Naive thymus-derived CD8-positive, alpha-beta T cell (primary cell): ENCODE results near the gene UBE2I. TPM values are rescaled to one million over a fixed set of nuclear protein-coding genes. Genes with fewer than 3 reads are reported as not detected.

Experiments used
- ATAC-seq, 2 donors: fragments of 150-1000 bp; cut with Tn5 transposase in 1 of 2; sonication (Bioruptor Pico), chemical (Tn5 transposase) in 1 of 2; 1 replicate in 1 of 2; 2 replicates in 1 of 2; pipeline ENCODE4 v1.10.0; 2021; ENCODE audit warnings: mild to moderate bottlenecking in 2 of 2, moderate library complexity in 2 of 2
- POLR2A ChIA-PET: fragments of 350-600 bp; sonication (Branson Sonifier 250); formaldehyde crosslinking; loops from one replicate; lab custom pipeline; 2021; ENCODE audit warnings: antibody characterized with exemption; lab: Charles Lee
- DNase-seq, 10 donors: peaks; one replicate each; pipeline versions ENCODE4 v3.0.0 to v3.0.0-alpha.2; 2020 to 2022
- H3K27ac Mint-ChIP-seq, 10 donors: one replicate each; pipeline ENCODE4 v1.8.0; 2020 to 2022; ENCODE audit warnings: mild to moderate bottlenecking in 10 of 10, mixed read lengths in 10 of 10, moderate library complexity in 4 of 10, inconsistent platforms in 1 of 10
- H3K27me3 Mint-ChIP-seq, 5 donors: one replicate each; pipeline ENCODE4 v1.8.0; 2021 to 2022; ENCODE audit warnings: mixed read lengths in 5 of 5
- H3K36me3 Mint-ChIP-seq, 3 donors: one replicate each; pipeline ENCODE4 v1.8.0; 2020 to 2022; ENCODE audit warnings: mixed read lengths in 3 of 3, mild to moderate bottlenecking in 2 of 3, inconsistent platforms in 1 of 3
- H3K4me1 Mint-ChIP-seq, 4 donors: one replicate each; pipeline ENCODE4 v1.8.0; 2021 to 2022; ENCODE audit warnings: mixed read lengths in 4 of 4
- H3K4me3 Mint-ChIP-seq, 10 donors: one replicate each; pipeline ENCODE4 v1.8.0; 2020 to 2022; ENCODE audit warnings: mild to moderate bottlenecking in 10 of 10, mixed read lengths in 10 of 10, moderate library complexity in 6 of 10, inconsistent platforms in 1 of 10
- H3K9me3 Mint-ChIP-seq, 9 donors: one replicate each; pipeline ENCODE4 v1.8.0; 2020 to 2022; ENCODE audit warnings: mixed read lengths in 9 of 9, mild to moderate bottlenecking in 3 of 9, inconsistent platforms in 1 of 9, moderate library complexity in 1 of 9
- polyA plus RNA-seq, 3 donors: library from polyadenylated mRNA; unstranded; fragments of 300-500 nt; fragmentation: Illumina TruSeq; gene quantifications; one replicate each; pipeline ENCODE4 v1.2.3, GENCODE V29; 2021
- total RNA-seq, 8 experiments: library from RNA in 2 of 8; stranded (reverse) in 2 of 8; gene quantifications; one replicate each; pipeline ENCODE4 v1.2.3 and lab custom pipeline; 2021 to 2026

The UBE2I gene
- total and polyA plus RNA-seq, 5 experiments from 2014 or later: 87.5 to 250 (median 89.6) TPM

- Mint-ChIP-seq H3K27ac (peak overlapping the region in 1 of 10 donors; percentile 40), H3K4me3 (peak overlapping the region in 1 of 10 donors; percentile 34), H3K36me3 (peaks cover 0 to 5% (median 0%) of the 10 kb centered on the region in 3 donors), H3K27me3 (peaks cover 0 to 25% (median 10%) of the 10 kb centered on the region in 5 donors), H3K9me3 (no peaks in the 10 kb centered on the region), H3K4me1 (peaks cover 9 to 24% (median 21%) of the 10 kb centered on the region in 4 donors)
- ATAC-seq (no peak), DNase-seq (no peak)
- POLR2A ChIA-PET: interaction anchor here (0.6 to 3.0 kb wide), 4 partner anchors 12 to 54 kb away, joined by 3 to 12 read pairs (median 4); no protein-coding TSS in a partner anchor
These were observed 21.0 kb downstream of the UBE2I start for GRCh38 chr16:1330260-1330914.

- H3K4me1 Mint-ChIP-seq: peaks cover 8 to 24% (median 21%) of the 10 kb centered on the region in 4 donors
- peaks cover 0 to 3% (median 0%) of the 10 kb centered on the region in 3 donors for H3K36me3 Mint-ChIP-seq
- ATAC-seq (no peak), DNase-seq (no peak)
- H3K9me3 Mint-ChIP-seq: no peaks in the 10 kb centered on the region
- H3K27ac Mint-ChIP-seq: peak overlapping the region in 3 of 10 donors; percentile 60 to 63 (median 61)
- peaks cover 0 to 27% (median 10%) of the 10 kb centered on the region in 5 donors for H3K27me3 Mint-ChIP-seq
- H3K4me3 Mint-ChIP-seq: peak overlapping the region in 9 of 10 donors; percentile 24 to 79 (median 60)
- POLR2A ChIA-PET: interaction anchor here (0.6 to 3.0 kb wide), 3 partner anchors 11 to 53 kb away, joined by 3 to 12 read pairs (median 5); no protein-coding TSS in a partner anchor
These were observed 21.7 kb downstream of the UBE2I start for GRCh38 chr16:1330931-1331711.

- Mint-ChIP-seq H3K4me3 (peak overlapping the region; percentile 60 to 81 (median 78)), H3K27ac (peak overlapping the region in 6 of 10 donors; percentile 20 to 74 (median 60)), H3K4me1 (peaks cover 8 to 25% (median 22%) of the 10 kb centered on the region in 4 donors), H3K9me3 (no peaks in the 10 kb centered on the region), H3K36me3 (no peaks in the 10 kb centered on the region), H3K27me3 (peaks cover 0 to 27% (median 10%) of the 10 kb centered on the region in 5 donors)
- POLR2A ChIA-PET: interaction anchor here (0.6 to 3.0 kb wide), 5 partner anchors 10 to 36 kb away, joined by 3 to 12 read pairs (median 3); partner anchors contain the start of gene UBE2I
- ATAC-seq (peak; percentile 30 to 51), DNase-seq (peak in 6 of 10 donors; percentile 28 to 76 (median 45))
These were observed 22.5 kb downstream of the UBE2I start for GRCh38 chr16:1331712-1332617.

GRCh38 chr16:1332618-1333148 lies 23.2 kb downstream of the UBE2I start:
- peak in 1 of 2 donors; percentile 9 for ATAC-seq
- H3K36me3 Mint-ChIP-seq: no peaks in the 10 kb centered on the region
- POLR2A ChIA-PET: interaction anchor here (1.0 to 3.0 kb wide), 3 partner anchors 9 to 37 kb away, joined by 3 to 12 read pairs (median 9); partner anchors contain the start of gene UBE2I
- peak overlapping the region in 2 of 10 donors; percentile 50 to 69 for H3K27ac Mint-ChIP-seq
- H3K4me3 Mint-ChIP-seq: peak overlapping the region; percentile 60 to 81 (median 78)
- no peaks in the 10 kb centered on the region for H3K9me3 Mint-ChIP-seq
- DNase-seq: peak in 1 of 10 donors; percentile 19
- peaks cover 0 to 27% (median 10%) of the 10 kb centered on the region in 5 donors for H3K27me3 Mint-ChIP-seq
- peaks cover 8 to 25% (median 22%) of the 10 kb centered on the region in 4 donors for H3K4me1 Mint-ChIP-seq

GRCh38 chr16:1333149-1333812 lies 23.8 kb downstream of the UBE2I start, which contains the start of gene BAIAP3:
Gene BAIAP3, plus strand, starts transcription at chr16:1333645. Its CDS starts 4,905 bp downstream, at chr16:1338550.
- no peaks in the 10 kb centered on the region for H3K36me3 Mint-ChIP-seq
- H3K27me3 Mint-ChIP-seq: peaks cover 0 to 27% (median 10%) of the 10 kb centered on the region in 5 donors
- peak in 7 of 10 donors; percentile 26 to 74 (median 43) for DNase-seq
- peak within 1 kb of the TSS in 2 of 10 donors; percentile 50 to 69 for H3K27ac Mint-ChIP-seq
- peak; percentile 64 to 71 for ATAC-seq
- H3K9me3 Mint-ChIP-seq: no peaks in the 10 kb centered on the region
- POLR2A ChIA-PET: interaction anchor here (1.5 to 3.0 kb wide), 2 partner anchors 9 to 24 kb away, joined by 9 to 12 read pairs; partner anchors contain the start of gene UBE2I
- peak within 1 kb of the TSS; percentile 60 to 81 (median 78) for H3K4me3 Mint-ChIP-seq
- H3K4me1 Mint-ChIP-seq: peaks cover 8 to 25% (median 22%) of the 10 kb centered on the region in 4 donors

GRCh38 chr16:1333854-1334700 lies 24.6 kb downstream of the UBE2I start:
- POLR2A ChIA-PET: interaction anchor here (3.0 kb wide), 1 partner anchor 8 kb away, joined by 12 read pairs; no protein-coding TSS in a partner anchor
- Mint-ChIP-seq H3K9me3 (no peaks in the 10 kb centered on the region), H3K4me1 (peaks cover 8 to 25% (median 22%) of the 10 kb centered on the region in 4 donors), H3K27ac (no peak overlapping the region), H3K4me3 (peak overlapping the region in 4 of 10 donors; percentile 13 to 69 (median 36)), H3K36me3 (no peaks in the 10 kb centered on the region), H3K27me3 (peaks cover 0 to 27% (median 10%) of the 10 kb centered on the region in 5 donors)
- DNase-seq: no peak
- no peak for ATAC-seq

- no peak for DNase-seq
- peaks cover 0 to 27% (median 10%) of the 10 kb centered on the region in 5 donors for H3K27me3 Mint-ChIP-seq
- H3K9me3 Mint-ChIP-seq: no peaks in the 10 kb centered on the region
- ATAC-seq: no peak
- H3K36me3 Mint-ChIP-seq: no peaks in the 10 kb centered on the region
- peaks cover 8 to 25% (median 22%) of the 10 kb centered on the region in 4 donors for H3K4me1 Mint-ChIP-seq
- H3K4me3 Mint-ChIP-seq: peak overlapping the region in 3 of 10 donors; percentile 13 to 50 (median 48)
- H3K27ac Mint-ChIP-seq: no peak overlapping the region
- POLR2A ChIA-PET: interaction anchor here (1.1 kb wide), 1 partner anchor 86 kb away, joined by 3 read pairs; no protein-coding TSS in a partner anchor
These were observed 25.3 kb downstream of the UBE2I start for GRCh38 chr16:1334739-1335138.

- Mint-ChIP-seq H3K4me3 (peak overlapping the region in 2 of 10 donors; percentile 2 to 48), H3K36me3 (no peaks in the 10 kb centered on the region), H3K9me3 (no peaks in the 10 kb centered on the region), H3K4me1 (peaks cover 8 to 25% (median 22%) of the 10 kb centered on the region in 4 donors), H3K27ac (no peak overlapping the region), H3K27me3 (peaks cover 0 to 27% (median 10%) of the 10 kb centered on the region in 5 donors)
- no peak for DNase-seq
- POLR2A ChIA-PET: interaction anchor here (1.1 kb wide), 1 partner anchor 86 kb away, joined by 3 read pairs; no protein-coding TSS in a partner anchor
- ATAC-seq: no peak
These were observed 26.0 kb downstream of the UBE2I start for GRCh38 chr16:1335211-1335971.

- ATAC-seq: no peak
- Mint-ChIP-seq H3K36me3 (no peaks in the 10 kb centered on the region), H3K4me1 (peaks cover 10 to 25% (median 23%) of the 10 kb centered on the region in 4 donors), H3K4me3 (no peak overlapping the region), H3K27ac (no peak overlapping the region), H3K9me3 (no peaks in the 10 kb centered on the region), H3K27me3 (peaks cover 0 to 27% (median 10%) of the 10 kb centered on the region in 5 donors)
- POLR2A ChIA-PET: no interaction called here
- no peak for DNase-seq
These were observed 26.6 kb downstream of the UBE2I start for GRCh38 chr16:1335996-1336395.
